K562 (cell line): ENCODE results near the gene CSE1L. TPM values are rescaled to one million over a fixed set of nuclear protein-coding genes. Genes with fewer than 3 reads are reported as not detected.

ENCODE experiments used
- ZZZ3 ChIP-seq: fragments of 450-650 bp; IDR thresholded peaks from 2 replicates; pipeline ENCODE4 v1.6.1; 2016; ENCODE audit warnings: antibody characterized with exemption, mild to moderate bottlenecking, moderate library complexity
- polyA plus RNA-seq, 8 experiments: library from polyadenylated mRNA; depleted of rRNA in 4 of 8; stranded (reverse) in 5 of 8; unstranded in 3 of 8; fragments of >200 nt; fragmentation: Nextera tagmentation in 2 of 8; fragmentation: Illumina TruSeq in 1 of 8; extraction: Ambion mirVana in 2 of 8; extraction: Trizol in 1 of 8; gene quantifications; 2 replicates each; pipeline versions ENCODE4 v1.2.1 to v1.2.3, GENCODE V29; 2011 to 2014; ENCODE audit warnings: inconsistent platforms in 1 of 8, missing spikeins in 1 of 8
- total RNA-seq, 7 experiments: library from RNA; depleted of rRNA in 6 of 7; stranded (reverse); fragments of >200 nt in 6 of 7; fragmentation: Illumina TruSeq in 2 of 7; extraction: Trizol in 2 of 7; gene quantifications; 2 replicates each; pipeline versions ENCODE4 v1.2.1 to v1.2.3, GENCODE V29; 2011 to 2021; ENCODE audit warnings: low replicate concordance in 1 of 7
- TF ChIP-seq, protein P1 (sequence below): fragments of 200-600 bp; sonication (generic); IDR thresholded peaks from one replicate; pipeline ENCODE4 v1.6.1; 2012; ENCODE audit warnings: mild to moderate bottlenecking, low read depth, low read length, inconsistent platforms

CSE1L gene
- total and polyA plus RNA-seq, 9 of the 15 experiments (the other 6 are each of a cell fraction or from before 2014, with no cell fraction given): 138 to 280 (median 209) TPM

DNA sequence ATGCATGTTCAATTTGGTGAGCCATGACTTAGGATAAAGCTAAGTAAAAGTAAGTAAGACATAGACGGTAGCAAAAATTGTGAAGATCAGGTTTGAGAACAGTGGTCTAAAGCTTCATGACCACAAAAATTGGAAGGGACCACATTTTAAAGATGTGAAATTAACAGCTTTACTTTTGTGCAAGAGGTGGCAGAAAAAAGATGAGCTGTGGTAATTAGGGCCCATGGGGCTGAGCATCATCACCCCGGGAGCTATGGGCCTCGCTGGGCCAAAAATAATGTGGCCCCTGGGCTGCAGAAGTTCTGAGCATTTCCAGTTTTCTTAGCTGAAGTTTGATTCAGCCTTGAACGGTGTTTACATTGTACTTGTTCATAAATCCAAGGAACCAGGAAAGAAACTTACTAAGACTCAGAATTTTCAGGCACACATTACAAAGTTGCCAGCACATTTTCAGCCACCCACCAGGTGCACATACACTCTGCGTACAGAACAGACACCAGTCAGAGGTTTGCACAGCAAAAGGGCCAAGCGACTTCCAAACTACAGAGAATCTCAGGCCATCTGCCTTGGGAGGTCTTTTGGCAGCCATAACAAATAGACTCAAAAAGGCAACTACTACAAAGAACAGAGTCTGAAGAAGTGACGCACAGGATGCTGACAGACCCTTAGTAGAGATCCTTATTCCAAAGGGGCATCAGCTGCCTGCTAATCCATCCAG, 57.7 kb downstream of the CSE1L start (continued):
- TF ChIP-seq, protein P1, sequence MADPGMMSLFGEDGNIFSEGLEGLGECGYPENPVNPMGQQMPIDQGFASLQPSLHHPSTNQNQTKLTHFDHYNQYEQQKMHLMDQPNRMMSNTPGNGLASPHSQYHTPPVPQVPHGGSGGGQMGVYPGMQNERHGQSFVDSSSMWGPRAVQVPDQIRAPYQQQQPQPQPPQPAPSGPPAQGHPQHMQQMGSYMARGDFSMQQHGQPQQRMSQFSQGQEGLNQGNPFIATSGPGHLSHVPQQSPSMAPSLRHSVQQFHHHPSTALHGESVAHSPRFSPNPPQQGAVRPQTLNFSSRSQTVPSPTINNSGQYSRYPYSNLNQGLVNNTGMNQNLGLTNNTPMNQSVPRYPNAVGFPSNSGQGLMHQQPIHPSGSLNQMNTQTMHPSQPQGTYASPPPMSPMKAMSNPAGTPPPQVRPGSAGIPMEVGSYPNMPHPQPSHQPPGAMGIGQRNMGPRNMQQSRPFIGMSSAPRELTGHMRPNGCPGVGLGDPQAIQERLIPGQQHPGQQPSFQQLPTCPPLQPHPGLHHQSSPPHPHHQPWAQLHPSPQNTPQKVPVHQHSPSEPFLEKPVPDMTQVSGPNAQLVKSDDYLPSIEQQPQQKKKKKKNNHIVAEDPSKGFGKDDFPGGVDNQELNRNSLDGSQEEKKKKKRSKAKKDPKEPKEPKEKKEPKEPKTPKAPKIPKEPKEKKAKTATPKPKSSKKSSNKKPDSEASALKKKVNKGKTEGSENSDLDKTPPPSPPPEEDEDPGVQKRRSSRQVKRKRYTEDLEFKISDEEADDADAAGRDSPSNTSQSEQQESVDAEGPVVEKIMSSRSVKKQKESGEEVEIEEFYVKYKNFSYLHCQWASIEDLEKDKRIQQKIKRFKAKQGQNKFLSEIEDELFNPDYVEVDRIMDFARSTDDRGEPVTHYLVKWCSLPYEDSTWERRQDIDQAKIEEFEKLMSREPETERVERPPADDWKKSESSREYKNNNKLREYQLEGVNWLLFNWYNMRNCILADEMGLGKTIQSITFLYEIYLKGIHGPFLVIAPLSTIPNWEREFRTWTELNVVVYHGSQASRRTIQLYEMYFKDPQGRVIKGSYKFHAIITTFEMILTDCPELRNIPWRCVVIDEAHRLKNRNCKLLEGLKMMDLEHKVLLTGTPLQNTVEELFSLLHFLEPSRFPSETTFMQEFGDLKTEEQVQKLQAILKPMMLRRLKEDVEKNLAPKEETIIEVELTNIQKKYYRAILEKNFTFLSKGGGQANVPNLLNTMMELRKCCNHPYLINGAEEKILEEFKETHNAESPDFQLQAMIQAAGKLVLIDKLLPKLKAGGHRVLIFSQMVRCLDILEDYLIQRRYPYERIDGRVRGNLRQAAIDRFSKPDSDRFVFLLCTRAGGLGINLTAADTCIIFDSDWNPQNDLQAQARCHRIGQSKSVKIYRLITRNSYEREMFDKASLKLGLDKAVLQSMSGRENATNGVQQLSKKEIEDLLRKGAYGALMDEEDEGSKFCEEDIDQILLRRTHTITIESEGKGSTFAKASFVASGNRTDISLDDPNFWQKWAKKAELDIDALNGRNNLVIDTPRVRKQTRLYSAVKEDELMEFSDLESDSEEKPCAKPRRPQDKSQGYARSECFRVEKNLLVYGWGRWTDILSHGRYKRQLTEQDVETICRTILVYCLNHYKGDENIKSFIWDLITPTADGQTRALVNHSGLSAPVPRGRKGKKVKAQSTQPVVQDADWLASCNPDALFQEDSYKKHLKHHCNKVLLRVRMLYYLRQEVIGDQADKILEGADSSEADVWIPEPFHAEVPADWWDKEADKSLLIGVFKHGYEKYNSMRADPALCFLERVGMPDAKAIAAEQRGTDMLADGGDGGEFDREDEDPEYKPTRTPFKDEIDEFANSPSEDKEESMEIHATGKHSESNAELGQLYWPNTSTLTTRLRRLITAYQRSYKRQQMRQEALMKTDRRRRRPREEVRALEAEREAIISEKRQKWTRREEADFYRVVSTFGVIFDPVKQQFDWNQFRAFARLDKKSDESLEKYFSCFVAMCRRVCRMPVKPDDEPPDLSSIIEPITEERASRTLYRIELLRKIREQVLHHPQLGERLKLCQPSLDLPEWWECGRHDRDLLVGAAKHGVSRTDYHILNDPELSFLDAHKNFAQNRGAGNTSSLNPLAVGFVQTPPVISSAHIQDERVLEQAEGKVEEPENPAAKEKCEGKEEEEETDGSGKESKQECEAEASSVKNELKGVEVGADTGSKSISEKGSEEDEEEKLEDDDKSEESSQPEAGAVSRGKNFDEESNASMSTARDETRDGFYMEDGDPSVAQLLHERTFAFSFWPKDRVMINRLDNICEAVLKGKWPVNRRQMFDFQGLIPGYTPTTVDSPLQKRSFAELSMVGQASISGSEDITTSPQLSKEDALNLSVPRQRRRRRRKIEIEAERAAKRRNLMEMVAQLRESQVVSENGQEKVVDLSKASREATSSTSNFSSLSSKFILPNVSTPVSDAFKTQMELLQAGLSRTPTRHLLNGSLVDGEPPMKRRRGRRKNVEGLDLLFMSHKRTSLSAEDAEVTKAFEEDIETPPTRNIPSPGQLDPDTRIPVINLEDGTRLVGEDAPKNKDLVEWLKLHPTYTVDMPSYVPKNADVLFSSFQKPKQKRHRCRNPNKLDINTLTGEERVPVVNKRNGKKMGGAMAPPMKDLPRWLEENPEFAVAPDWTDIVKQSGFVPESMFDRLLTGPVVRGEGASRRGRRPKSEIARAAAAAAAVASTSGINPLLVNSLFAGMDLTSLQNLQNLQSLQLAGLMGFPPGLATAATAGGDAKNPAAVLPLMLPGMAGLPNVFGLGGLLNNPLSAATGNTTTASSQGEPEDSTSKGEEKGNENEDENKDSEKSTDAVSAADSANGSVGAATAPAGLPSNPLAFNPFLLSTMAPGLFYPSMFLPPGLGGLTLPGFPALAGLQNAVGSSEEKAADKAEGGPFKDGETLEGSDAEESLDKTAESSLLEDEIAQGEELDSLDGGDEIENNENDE: peak; percentile 26
- TF ChIP-seq ZZZ3: no peak
- TF ChIP-seq, all 486 proteins: peak for 3
